ENCODE results near the gene ATG14.
A peak's percentile ranks its signal among the peaks of the same experiment; 100 is the strongest.
"Not testable (repeated sequence)": the region's sequence is repeated elsewhere in the genome, so short reads cannot be mapped to it uniquely, and the experiment has no call there.

ATG14 gene

GRCh38 chr14:55350461-55350860, 61.2 kb downstream of the ATG14 start:
- no peak for DNase-seq (ENCODE audit: low read depth)

- no peak for DNase-seq (ENCODE audit: low read depth)
Observed at GRCh38 chr14:55349565-55349964, 62.1 kb downstream of the ATG14 start.

- DNase-seq (ENCODE audit: low read depth), result no peak
Observed at GRCh38 chr14:55348766-55349453, 62.7 kb downstream of the ATG14 start.

GRCh38 chr14:55347748-55348147, 63.9 kb downstream of the ATG14 start:
- DNase-seq (ENCODE audit: low read depth), result no peak

GRCh38 chr14:55347040-55347439, 64.6 kb downstream of the ATG14 start:
- no peak for DNase-seq (ENCODE audit: low read depth)

GRCh38 chr14:55344582-55345163, 67.0 kb downstream of the ATG14 start:
- DNase-seq (ENCODE audit: low read depth), result not testable (repeated sequence)

- no peak for DNase-seq (ENCODE audit: low read depth)
Observed at GRCh38 chr14:55341781-55342180, 69.8 kb downstream of the ATG14 start.

- DNase-seq (ENCODE audit: low read depth), result no peak
Observed at GRCh38 chr14:55340482-55340881, 71.1 kb downstream of the ATG14 start.

GRCh38 chr14:55339770-55340169, 71.9 kb downstream of the ATG14 start:
- DNase-seq (ENCODE audit: low read depth), result peak; percentile 31

- no peak for DNase-seq (ENCODE audit: low read depth)
Observed at GRCh38 chr14:55336691-55337090, 74.9 kb downstream of the ATG14 start.

- no peak for DNase-seq (ENCODE audit: low read depth)
Observed at GRCh38 chr14:55336162-55336561, 75.5 kb downstream of the ATG14 start.

GRCh38 chr14:55333711-55334485, 77.7 kb downstream of the ATG14 start:
- no peak for DNase-seq (ENCODE audit: low read depth)

GRCh38 chr14:55332654-55333570, 78.7 kb downstream of the ATG14 start:
- DNase-seq (ENCODE audit: low read depth), result no peak

- peak; percentile 41 for DNase-seq (ENCODE audit: low read depth)
Observed at GRCh38 chr14:55329999-55330710, 81.5 kb downstream of the ATG14 start.

GRCh38 chr14:55328317-55328716, 83.3 kb downstream of the ATG14 start:
- no peak for DNase-seq (ENCODE audit: low read depth)

- no peak for DNase-seq (ENCODE audit: low read depth)
Observed at GRCh38 chr14:55327179-55327578, 84.5 kb downstream of the ATG14 start.

GRCh38 chr14:55324812-55325211, 86.8 kb downstream of the ATG14 start:
- no peak for DNase-seq (ENCODE audit: low read depth)

- no peak for DNase-seq (ENCODE audit: low read depth)
Observed at GRCh38 chr14:55323910-55324309, 87.7 kb downstream of the ATG14 start.

- no peak for DNase-seq (ENCODE audit: low read depth)
Observed at GRCh38 chr14:55318694-55319093, 92.9 kb downstream of the ATG14 start.

GRCh38 chr14:55317542-55318306, 93.9 kb downstream of the ATG14 start:
- no peak for DNase-seq (ENCODE audit: low read depth)

GRCh38 chr14:55316564-55316963, 95.1 kb downstream of the ATG14 start:
- DNase-seq (ENCODE audit: low read depth), result no peak

All from activated T-cell treated with anti-CD3 and anti-CD28 coated beads for 24 hours (primary cell).